Kidney glomerular epithelial cell (primary cell): ENCODE data around the gene RASGRF1.
"Not testable (repeated sequence)": the region's sequence is repeated elsewhere in the genome, so short reads cannot be mapped to it uniquely, and the experiment has no call there.

ENCODE experiments used
- DNase-seq: peaks from one replicate; lab custom pipeline; 2025; lab: John Stamatoyannopoulos, UW

RASGRF1 gene

DNA sequence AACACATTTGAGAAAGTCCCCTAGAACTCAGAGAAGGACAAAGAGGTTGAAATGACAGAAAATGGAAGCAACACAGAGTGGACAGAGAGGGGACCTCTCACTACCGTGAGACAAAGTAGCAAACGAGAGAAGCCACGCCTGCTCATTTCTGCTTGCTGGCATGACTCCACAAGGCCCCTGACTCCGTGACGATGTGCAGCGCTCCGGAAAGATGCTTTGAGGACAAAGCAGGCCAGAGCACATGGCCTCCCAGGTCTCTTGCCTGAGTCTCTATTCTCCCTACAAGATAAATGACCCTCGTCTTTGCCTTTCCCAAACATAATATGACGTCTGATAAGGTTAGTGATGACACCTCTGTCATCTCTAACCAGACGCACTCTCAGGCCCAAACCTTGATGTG, 81.9 kb downstream of the RASGRF1 start:
- DNase-seq = no peak

DNA sequence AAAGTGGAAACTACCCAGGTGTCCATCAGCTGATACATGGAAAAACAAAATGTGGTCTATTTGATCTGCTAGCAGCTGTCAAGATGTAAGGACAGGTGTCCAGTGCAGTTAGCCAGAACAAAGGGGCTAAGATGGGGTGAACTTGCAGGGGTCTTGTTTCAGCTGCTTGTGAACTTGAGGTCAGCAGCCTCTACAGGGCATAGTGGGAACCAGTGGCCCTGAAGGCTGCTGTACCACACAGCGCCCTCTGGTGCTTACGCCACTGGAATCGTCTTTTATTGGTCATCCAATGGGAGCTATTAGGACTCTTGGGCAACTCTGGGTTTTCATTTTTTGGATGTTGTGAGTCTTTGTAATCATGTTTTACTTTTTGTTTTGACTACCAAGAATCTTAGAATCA, 83.5 kb downstream of the RASGRF1 start:
- DNase-seq = peak; percentile 10

DNA sequence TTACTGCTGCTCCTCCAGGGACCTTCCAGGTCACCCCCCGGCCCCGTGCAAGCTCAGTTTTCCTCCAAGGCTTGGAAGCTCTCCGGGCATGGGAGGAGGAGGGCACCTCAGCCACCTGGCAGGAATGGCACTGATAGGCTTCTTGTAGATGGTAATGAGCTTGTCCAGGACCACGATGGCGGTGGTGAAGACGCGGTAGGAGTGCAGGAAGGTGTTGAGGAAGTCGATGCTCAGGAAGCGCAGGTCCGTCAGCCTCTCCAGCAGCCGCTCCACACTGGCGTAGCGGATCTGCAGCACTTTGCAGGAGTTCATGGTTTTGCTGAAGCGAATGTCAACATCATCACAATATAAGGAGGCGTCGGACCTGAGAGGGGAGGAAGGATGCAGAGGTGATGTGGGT, 84.5 kb downstream of the RASGRF1 start:
- DNase-seq = no peak

DNA sequence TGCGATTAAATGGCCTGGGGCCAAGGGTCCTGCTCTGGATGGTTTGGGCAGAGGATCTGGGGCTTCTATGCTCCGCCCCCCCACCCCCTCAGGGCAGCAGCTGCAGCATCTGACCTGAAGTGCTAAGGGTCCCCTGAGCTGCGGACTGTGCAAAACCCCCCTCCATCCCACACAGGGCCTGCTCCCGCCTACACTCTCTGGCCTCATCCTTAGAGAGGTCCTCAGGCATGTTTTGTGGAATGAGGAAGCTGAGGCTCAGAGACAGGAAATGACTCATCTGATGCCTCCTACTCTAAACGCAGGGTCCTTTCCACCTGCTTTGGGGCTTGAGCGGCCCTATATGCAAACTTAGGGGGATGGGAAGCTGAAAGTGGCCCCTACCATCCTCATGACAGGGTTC, 86.2 kb downstream of the RASGRF1 start:
- DNase-seq = peak; percentile 38

DNA sequence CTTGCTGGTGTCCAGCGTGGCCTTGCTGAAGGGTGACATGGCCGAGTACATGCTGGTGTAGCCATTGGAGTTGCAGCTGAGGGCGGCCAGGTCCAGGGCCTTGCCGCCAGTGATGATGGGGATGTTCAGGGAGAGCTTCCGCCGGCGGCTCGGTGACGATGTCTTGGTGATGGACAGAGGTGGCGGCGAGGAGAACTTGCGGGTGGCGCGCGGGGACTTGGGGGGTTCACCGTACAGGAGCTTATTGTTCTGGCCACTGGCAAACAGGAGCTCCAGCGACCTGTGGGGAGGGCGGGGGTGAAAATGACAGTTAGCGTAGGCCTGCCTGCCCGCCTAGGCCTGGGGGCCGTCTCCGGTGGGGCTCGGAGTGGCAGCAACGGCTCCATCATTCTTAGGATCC, 86.7 kb downstream of the RASGRF1 start:
- no peak for DNase-seq

DNA sequence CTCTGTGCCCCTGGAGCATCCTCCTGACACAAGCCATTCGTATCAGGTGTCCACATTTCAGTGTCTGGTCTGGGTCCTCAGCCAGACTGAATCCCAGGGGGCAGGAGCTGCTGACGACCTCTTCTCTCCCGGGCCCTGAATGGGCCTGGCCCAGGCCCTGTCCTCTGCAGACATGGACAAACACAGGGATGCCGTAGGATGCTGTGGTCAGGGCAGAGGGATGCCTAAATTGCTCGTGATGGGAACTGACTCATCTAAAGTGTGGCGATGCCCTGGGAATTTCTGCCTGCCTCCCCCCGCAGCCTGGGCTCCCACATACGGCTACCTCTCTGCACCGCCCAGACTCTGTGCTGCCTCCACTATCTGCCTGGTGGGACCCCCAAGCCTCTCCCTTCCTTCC, 87.3 kb downstream of the RASGRF1 start:
- DNase-seq = peak; percentile 9

DNA sequence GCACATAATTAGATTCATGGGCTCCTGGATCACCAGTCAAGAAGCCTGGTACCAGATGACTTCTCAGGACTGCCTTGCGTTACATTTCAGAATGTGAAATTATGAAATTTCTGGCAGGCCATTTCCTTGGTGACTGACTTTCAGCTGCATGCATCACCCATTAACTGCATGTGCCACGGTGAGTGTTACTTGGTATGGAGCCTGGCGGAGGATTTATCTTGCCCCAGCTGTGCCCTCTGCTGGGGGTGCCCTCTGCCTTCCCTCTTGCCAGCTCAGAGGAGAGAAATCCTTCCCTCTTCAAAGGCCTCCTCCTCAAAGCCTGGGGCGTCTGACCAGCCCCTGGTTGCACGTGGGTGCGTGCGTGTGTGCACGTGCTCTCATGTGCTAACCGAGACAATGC, 88.0 kb downstream of the RASGRF1 start:
- no peak for DNase-seq

DNA sequence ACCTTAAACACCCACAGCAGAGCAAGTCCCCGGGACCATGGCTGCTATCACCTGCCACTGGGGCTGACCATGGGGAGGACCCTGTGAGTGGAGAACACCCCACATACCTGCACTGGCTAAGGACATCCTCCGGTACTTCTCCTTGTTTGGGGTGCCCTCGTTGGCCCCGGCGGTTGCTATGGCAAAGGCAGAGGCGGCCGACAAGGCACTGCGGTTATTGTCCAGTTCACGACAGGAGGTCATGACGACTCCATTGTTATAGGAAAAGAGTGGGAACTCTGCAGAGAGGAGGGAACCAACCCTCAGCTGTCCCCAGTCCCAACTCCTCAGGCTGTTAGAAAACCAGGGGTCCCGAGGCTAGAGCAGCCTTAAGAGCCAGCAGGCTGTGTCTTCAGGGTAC, 90.9 kb downstream of the RASGRF1 start:
- DNase-seq = no peak

DNA sequence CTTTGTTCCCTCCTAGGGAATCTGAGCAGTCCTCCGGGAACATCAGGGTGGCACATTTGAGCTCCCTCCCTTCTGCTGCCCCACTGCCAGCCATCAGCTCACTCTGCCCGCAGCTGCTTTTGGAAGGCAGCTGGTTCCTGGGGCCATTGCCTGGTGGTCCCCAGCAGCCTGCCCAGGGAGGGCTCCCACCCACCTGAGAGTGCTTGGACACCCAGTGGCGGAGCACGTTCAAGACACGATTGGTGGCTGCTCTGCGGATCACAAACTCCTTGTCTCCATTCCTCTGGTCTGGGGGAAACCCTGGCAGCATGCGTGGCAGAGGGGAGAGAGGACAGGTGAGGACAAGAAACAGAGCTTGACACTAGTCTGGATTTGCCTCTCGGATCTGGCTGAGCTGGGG, 92.1 kb downstream of the RASGRF1 start:
- no peak for DNase-seq

DNA sequence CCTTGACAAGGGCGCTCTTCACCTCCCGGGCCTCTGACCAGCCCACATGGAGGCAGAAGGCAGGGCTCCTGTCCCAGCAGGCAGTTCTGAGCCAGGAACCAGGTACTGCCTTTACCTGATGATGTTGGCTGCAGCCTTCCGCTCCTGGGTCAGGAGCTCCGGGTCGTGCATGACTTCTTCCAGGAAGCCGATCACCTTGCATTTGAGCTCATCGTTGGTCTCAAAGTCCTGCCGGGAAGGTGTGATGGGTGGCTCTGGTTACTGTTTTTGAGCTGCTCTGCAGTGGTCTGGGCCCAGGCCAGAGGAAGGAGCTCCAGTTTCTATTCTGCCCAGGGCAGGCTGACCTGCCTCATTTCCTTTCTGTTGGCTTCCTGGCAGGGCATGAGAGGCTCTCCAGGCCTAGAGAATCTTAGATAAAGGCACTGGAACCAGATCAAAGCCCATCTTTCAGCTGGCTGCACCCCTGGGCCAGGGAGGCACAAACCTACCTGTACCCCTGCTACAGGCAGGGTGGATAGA, 92.5 kb downstream of the RASGRF1 start:
- DNase-seq = no peak

DNA sequence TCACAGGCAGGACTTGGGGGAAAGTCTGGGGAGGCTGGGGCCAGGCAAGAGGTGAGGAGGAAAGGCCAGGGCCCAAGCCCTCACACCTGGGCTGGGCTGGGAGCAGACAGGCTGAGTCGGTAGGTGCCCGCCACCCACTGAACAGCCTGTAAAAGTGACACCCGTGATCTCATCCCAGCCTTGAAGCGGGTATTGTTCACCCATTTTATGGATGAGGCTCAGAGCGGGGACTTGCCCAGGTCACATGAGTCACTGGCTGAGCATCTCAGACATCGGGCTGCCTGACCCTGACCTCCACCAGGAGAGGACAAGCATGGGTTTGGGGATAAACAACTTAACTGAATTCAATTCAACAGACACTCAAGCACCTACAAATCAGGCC, 93.7 kb downstream of the RASGRF1 start:
- peak; percentile 26 for DNase-seq

DNA sequence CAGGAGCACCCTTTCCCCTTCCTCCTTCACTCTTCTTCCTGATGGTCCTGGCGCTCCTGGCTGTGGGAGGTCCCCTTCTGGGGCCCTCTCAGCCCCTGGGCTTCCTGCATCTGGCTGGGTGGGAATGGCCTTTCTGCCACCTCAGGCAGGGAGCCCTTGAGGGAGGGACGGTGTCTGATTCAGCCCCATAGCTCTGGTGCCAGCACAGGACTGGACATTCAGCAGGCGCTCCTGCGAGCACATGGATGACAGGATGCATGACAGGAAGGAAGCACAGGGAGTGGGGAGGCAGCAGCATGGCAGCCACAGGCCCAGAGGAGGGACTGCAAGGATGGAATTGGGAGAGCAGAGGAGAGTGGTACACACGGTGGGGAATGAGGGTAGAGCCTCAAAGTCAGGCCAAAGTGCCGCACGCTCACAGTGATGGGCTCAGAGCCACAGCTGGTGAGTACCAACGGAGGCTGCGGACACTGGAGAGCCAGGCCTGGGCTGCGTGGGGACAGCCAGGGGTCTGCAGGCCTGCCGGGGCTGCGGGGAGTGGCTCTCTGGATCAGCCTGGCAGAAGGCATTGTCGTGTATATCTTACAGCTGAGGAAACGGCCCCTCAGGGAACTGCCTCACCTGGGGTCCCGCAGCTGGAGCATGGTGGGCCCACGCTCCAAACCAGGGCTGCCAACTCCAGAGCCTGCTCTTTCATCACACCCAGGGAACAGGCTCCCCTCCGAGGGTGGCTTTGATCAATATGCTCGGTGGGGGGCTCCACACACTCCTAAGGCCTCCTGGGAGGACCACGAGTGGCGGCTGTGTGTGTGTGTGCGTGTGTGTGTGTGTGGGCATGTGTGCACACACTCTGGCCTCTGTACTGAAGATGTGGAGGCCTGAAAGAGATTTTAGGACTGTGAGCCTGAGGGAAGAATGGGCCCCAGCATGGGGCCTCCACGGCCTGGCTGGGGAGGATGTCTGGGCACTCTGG, 94.4 kb downstream of the RASGRF1 start:
- DNase-seq = no peak

DNA sequence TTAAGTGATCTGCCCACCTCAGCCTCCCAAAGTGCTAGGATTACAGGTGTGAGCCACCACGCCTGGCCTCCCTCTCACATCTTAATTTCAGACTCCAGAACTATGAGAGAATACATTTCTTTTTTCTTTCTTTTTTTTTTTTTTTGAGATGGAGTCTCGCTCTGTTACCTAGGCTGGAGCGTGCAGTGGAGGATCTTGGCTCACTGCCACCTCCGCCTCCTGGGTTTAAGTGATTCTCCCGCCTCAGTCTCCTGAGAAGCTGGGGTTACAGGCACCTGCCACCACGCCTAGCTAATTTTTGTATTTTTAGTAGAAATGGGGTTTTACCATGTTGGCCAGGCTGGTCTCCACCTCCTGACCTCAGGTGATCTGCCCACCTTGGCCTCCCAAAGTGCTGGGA, 95.4 kb downstream of the RASGRF1 start:
- DNase-seq = not testable (repeated sequence)

DNA sequence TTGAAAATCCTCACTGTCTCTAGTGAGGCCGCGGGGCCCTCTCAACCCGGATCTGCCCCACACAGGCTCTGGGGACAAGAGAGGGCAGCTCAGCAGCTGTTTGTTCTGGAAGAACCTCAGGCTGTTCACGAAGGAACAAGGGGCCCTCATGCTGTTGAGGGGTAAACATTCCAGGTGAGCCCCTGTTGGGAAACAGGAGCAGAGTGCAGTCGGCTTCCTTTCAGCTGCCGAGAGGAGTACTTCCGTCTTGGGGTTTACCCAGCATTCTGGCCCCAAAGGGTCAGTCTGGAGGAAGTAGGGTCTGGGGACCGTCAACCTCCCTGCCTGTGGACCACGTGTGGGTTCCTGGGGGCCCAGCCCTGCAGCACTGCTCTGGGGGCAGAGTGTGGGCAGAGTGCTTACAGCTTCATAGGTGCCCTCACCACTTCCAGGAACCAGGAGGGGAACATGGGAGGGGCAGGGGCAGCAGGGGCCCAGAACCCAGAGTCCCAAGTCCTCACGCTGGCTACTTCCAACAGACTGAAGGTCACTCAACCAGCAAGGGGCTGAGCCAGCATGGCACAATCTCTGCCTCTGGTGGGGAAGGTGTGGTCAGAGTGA, 96.5 kb downstream of the RASGRF1 start:
- no peak for DNase-seq

DNA sequence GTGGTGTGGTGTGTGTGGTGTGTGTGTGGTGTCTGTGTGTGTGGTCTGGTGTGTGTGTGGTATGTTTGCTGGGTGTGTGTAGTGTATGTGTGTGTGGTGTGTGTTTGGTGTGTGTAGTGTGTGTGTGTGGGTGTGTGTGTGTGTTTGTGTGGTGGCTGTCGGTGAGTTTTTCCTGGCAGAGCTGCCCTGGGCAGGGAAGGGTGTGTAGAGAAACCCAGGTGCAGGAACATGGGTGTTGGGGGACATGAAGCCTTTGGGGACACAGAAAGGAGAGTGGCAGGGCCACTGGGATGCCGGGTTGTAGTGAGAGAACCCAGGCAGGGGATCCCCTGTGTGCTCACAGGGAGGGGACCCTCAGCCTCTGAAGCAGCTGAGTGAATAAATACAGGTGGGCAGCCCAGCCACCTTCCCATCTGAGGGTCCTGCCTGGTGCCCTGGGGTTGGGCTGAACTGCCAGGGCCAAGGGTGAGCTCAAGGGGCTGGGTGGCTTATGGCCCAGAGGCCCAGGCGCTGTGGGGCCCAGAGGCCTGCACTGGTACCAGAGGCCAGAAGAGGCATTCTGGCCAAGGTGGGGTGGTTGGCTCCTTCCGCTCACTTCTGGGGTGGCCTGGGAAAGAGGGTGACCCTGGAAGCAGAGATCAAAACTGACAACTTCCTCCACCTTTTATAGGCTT, 97.2 kb downstream of the RASGRF1 start:
- DNase-seq = no peak

DNA sequence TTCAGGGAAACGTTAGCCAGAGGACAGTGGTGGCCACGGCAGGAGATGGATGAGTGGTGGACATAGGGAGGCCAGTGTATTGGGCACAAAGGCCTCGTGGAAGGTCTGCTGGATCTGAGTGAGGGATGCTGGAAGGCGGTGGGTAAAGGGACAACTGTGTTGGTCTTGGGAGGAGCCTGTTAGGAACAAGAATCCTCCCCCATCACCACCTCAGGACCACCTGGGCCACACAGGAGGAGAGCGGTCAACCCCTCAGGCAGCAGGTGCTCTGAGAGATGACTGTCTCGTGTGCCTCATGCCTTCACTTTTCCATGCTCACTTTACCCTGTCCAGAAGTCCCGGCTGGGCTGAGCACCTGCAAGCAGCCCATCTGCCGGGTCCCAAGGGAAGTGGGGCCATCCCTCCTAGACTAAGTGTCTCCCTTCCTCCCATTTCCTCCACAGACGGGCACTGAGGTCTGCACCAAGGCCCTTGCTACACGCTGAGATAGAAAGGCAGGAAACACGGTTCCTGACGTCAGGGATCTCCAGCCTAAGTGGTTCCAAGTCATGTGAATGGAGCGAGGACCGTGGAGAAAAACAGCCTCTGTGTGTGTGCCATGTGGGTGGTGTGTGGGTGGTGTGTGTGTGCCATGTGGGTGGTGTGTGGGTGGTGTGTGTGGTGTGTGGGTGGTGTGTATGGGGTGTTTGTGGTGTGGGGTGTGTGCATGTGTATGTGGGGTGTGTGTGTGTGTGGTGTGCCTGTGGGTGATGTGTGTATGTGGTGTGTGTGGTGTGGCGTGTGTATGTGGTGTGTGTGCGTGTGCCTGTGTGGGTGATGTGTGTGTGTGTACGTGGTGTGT, 97.9 kb downstream of the RASGRF1 start:
- no peak for DNase-seq

DNA sequence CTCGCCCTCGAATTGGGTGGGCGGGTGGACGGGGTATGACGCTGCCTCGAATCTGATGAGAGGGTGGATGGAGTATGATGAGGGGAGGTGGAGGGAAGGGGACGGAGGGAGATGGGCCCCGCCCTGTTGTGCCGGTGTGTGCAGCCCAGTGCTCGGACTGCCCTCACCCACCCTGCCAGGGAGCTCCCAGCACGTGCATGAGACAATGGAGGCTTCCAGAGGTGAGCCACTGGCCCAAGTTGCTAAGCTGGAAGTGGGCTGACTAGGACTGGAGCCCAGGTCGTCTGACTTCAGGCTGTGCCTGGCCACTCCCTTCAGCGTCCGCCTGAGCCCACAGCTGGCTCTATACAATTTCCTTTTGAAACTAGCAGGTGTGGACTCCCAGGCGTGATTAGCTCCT, 98.7 kb downstream of the RASGRF1 start:
- no peak for DNase-seq

DNA sequence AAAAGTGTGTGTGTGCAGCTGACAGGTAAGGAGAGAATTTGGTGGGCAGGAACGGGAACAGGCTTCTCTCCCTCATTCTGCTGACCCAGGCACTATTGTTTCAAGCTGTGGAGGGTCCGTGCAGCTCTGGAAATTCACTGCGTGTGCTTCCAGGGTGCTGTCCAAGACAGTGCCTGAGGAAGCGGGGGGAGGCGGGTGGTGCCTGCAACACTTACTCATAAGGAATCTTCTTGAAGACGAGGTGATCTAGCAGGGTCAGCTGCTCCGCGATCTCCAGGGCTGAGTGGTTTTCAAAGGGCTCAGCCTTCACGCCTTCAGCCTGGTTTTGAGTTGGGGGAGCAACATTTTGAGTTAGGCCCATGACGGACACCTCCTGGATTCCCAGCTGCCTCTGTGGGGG, 99.1 kb downstream of the RASGRF1 start:
- DNase-seq = no peak

DNA sequence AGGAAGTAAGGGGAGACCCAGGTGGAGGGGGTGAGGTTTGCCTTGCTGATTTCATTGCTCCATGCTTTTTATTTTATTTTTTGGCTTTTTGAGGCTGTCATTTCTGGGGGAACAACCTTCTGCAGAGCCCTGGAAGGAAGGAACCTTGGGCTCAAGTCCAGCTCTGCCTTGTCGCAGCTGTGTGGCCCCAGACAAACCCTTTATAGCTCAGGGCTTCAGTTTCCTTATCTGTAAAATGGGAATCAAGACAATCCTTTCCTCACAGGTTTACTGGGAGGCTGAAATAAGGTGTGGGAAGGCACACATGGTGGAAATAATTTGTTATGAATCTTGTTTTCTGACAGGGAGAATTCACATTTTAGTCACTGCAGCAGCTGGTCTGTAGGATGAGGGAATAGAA, 100.3 kb downstream of the RASGRF1 start:
- no peak for DNase-seq

DNA sequence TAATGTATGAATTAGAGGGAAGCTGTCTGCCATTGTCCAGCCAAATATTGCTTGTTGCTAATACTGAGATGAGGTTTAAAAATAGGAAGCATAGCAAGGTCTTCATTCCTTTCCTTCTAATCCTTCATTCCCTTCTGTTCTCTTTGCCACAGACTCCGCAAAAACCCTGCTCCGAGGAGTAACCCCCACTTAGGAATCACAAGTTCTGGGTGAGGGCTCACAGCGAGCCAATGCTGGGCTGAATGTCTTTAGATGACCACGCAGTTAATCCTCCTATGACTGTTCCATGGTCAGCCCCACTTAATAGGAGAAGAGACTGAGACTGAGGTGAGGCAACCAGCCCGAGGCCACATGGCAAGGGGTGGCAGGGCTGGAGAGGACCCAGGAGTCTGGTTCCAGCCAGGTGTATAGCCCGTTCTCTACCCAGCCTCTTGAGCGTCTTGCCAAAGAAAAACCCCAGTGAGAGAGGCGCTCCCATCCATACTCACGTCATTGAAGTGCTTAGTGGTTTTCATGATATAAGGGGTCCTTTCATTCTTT, 100.8 kb downstream of the RASGRF1 start:
- no peak for DNase-seq

DNA sequence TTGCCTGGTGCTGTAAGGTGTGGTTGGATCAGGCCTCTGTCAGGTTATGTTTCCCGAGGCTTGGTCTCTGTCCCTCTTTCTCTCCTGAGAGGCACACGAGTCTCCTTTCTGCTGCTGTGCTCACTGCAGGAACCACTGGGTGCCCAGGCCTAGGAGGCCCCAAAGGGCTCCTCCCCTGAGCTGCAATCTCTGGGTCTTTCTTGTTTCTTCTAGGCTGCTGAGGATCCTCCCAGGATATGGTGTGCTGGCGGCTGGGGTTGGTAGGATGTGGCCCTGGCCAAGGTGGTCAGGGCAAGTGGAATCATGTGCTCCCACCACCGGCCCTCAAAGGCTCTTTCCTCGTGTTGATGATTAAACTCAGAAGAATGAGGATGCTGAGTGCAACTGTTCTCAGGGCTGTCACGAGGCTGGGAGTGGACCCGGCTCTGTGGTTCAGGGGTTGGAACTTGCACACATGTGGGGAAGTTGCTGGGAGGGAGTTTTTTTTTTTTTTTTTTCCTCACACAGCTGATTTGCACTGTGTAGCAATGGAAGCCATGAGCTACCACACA, 102.1 kb downstream of the RASGRF1 start:
- DNase-seq = peak; percentile 97
